HL-60 (cell line): ENCODE results near the gene CAMTA1.

Experiments used
- DNase-seq, 2 experiments: peaks; one replicate each; pipeline ENCODE4 v3.0.0-alpha.2; 2010 to 2020; ENCODE audit warnings: low read depth in 1 of 2, low spot score in 1 of 2
- H3K27ac ChIP-seq: fragments of 250-450 bp; sonication (Bioruptor Pico); replicated peaks from 2 replicates; pipeline ENCODE4 v1.5.1; 2020; ENCODE audit warnings: mild to moderate bottlenecking, moderate library complexity
- H3K27me3 ChIP-seq: fragments of 250-450 bp; sonication (Bioruptor Pico); 2 replicates; pipeline ENCODE4 v1.5.1; 2021; ENCODE audit warnings: mild to moderate bottlenecking, moderate library complexity; ENCODE audit not compliant: insufficient read depth, poor library complexity, severe bottlenecking
- H3K4me3 ChIP-seq: replicated peaks from 2 replicates; pipeline ENCODE4 v1.5.1; 2011; ENCODE audit warnings: mild to moderate bottlenecking, control low read depth, low read length; ENCODE audit not compliant: insufficient read depth
- CTCF ChIP-seq: IDR thresholded peaks from one replicate; pipeline ENCODE4 v1.5.1; 2011; ENCODE audit warnings: low read length, control low read depth, inconsistent platforms; ENCODE audit not compliant: insufficient read depth
- GABPA ChIP-seq: IDR thresholded peaks from 2 replicates; pipeline ENCODE4 v1.6.1; 2012; ENCODE audit warnings: low read depth
- POLR2AphosphoS5 ChIP-seq: IDR thresholded peaks from 2 replicates; pipeline ENCODE4 v1.6.1; 2012; ENCODE audit warnings: low read depth
- REST ChIP-seq: IDR thresholded peaks from 2 replicates; pipeline ENCODE4 v1.6.1; 2012; ENCODE audit warnings: low read depth; ENCODE audit not compliant: insufficient replicate concordance
- SPI1 ChIP-seq: IDR thresholded peaks from 2 replicates; pipeline ENCODE4 v1.6.1; 2012; ENCODE audit warnings: low read depth, mild to moderate bottlenecking, borderline replicate concordance

The CAMTA1 gene

GRCh38 chr1:7726623-7727022, 941.4 kb downstream of the CAMTA1 start:
- Histone ChIP-seq H3K4me3 (no peak overlapping the region), H3K27ac (no peak overlapping the region), H3K27me3 (no peaks in the 10 kb centered on the region)
- DNase-seq = peak in 1 of 2 experiments; percentile 3
- no peak for TF ChIP-seq SPI1
- TF ChIP-seq REST = no peak
- no peak for TF ChIP-seq CTCF
- no peak for TF ChIP-seq POLR2AphosphoS5
- no peak for TF ChIP-seq GABPA

GRCh38 chr1:7727809-7728471, 942.7 kb downstream of the CAMTA1 start:
- H3K27me3 ChIP-seq = no peaks in the 10 kb centered on the region
- H3K27ac ChIP-seq = no peak overlapping the region
- no peak for DNase-seq
- TF ChIP-seq SPI1 (no peak), POLR2AphosphoS5 (no peak), GABPA (no peak)
- no peak overlapping the region for H3K4me3 ChIP-seq

- Histone ChIP-seq H3K27ac (no peak overlapping the region), H3K27me3 (no peaks in the 10 kb centered on the region), H3K4me3 (no peak overlapping the region)
- DNase-seq = no peak
- TF ChIP-seq SPI1 (no peak), REST (no peak), GABPA (no peak), CTCF (no peak), POLR2AphosphoS5 (no peak)
These were observed 944.5 kb downstream of the CAMTA1 start for GRCh38 chr1:7729761-7730160.

- Histone ChIP-seq H3K4me3 (no peak overlapping the region), H3K27me3 (no peaks in the 10 kb centered on the region), H3K27ac (no peak overlapping the region)
- no peak for TF ChIP-seq REST
- TF ChIP-seq SPI1 = no peak
- no peak for TF ChIP-seq CTCF
- no peak for TF ChIP-seq POLR2AphosphoS5
- TF ChIP-seq GABPA = no peak
- no peak for DNase-seq
These were observed 947.1 kb downstream of the CAMTA1 start for GRCh38 chr1:7732331-7732730.
